WTC11 (cell line): ENCODE measurements around the gene AHRR.

ENCODE experiments used
- JUN ChIP-seq: sonication (generic); formaldehyde crosslinking; IDR thresholded peaks from 2 replicates; pipeline ENCODE4 v1.8.0; 2023; ENCODE audit warnings: mild to moderate bottlenecking, missing genetic modification reagents
- TF ChIP-seq, protein P1 (sequence below): sonication (generic); formaldehyde crosslinking; conservative IDR thresholded peaks from 2 replicates; pipeline ENCODE4 v1.8.1; 2023; ENCODE audit warnings: mild to moderate bottlenecking, low read depth, missing genetic modification reagents, moderate library complexity
- TF ChIP-seq, protein P2 (sequence below): fragments of 200-600 bp; IDR thresholded peaks from 2 replicates; pipeline ENCODE4 v1.8.0; 2022; ENCODE audit warnings: antibody characterized with exemption
- TF ChIP-seq, protein P3 (sequence below): sonication (generic); formaldehyde crosslinking; IDR thresholded peaks from 2 replicates; pipeline ENCODE4 v1.8.1; 2023; ENCODE audit warnings: mild to moderate bottlenecking, missing genetic modification reagents, moderate library complexity

DNA sequence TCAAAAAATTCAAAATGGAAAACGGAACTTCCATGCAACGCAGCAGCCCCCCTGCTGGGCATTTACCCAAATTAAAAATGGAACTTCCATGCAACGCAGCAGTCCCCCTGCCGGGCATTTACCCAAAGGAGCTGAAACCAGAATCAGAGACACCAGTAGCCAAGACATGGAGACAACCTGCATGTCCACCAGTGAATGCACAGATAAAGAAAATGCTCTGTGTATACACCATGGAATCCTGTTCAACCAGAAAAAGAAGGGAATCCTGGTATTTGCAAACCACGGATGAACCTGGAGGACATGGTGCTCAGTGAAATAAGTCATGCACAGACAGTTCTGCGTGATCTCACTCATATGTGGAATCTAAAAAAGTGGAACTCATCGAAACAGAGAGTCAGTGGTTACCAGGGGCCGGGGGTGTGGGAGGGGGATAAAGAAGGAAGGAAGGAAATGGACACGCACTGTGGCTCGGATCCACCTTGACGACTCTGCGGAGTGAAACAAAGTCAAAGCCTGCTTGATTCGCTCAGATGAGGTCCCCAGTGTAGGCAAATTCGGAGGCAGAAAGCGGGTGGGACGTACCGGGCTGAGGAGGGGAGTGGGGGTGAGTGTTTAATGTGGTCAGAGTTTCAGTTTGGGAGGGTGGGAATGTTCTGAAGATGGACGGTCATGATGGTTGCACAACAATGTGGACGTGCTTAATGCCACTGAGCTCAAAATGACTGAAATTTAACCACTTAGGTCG is 81.3 kb downstream of the AHRR start:
- TF ChIP-seq, protein P1, sequence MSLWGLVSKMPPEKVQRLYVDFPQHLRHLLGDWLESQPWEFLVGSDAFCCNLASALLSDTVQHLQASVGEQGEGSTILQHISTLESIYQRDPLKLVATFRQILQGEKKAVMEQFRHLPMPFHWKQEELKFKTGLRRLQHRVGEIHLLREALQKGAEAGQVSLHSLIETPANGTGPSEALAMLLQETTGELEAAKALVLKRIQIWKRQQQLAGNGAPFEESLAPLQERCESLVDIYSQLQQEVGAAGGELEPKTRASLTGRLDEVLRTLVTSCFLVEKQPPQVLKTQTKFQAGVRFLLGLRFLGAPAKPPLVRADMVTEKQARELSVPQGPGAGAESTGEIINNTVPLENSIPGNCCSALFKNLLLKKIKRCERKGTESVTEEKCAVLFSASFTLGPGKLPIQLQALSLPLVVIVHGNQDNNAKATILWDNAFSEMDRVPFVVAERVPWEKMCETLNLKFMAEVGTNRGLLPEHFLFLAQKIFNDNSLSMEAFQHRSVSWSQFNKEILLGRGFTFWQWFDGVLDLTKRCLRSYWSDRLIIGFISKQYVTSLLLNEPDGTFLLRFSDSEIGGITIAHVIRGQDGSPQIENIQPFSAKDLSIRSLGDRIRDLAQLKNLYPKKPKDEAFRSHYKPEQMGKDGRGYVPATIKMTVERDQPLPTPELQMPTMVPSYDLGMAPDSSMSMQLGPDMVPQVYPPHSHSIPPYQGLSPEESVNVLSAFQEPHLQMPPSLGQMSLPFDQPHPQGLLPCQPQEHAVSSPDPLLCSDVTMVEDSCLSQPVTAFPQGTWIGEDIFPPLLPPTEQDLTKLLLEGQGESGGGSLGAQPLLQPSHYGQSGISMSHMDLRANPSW (CRISPR knock-in tag): no peak
- TF ChIP-seq, protein P2, sequence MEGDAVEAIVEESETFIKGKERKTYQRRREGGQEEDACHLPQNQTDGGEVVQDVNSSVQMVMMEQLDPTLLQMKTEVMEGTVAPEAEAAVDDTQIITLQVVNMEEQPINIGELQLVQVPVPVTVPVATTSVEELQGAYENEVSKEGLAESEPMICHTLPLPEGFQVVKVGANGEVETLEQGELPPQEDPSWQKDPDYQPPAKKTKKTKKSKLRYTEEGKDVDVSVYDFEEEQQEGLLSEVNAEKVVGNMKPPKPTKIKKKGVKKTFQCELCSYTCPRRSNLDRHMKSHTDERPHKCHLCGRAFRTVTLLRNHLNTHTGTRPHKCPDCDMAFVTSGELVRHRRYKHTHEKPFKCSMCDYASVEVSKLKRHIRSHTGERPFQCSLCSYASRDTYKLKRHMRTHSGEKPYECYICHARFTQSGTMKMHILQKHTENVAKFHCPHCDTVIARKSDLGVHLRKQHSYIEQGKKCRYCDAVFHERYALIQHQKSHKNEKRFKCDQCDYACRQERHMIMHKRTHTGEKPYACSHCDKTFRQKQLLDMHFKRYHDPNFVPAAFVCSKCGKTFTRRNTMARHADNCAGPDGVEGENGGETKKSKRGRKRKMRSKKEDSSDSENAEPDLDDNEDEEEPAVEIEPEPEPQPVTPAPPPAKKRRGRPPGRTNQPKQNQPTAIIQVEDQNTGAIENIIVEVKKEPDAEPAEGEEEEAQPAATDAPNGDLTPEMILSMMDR: no peak
- TF ChIP-seq, protein P3, sequence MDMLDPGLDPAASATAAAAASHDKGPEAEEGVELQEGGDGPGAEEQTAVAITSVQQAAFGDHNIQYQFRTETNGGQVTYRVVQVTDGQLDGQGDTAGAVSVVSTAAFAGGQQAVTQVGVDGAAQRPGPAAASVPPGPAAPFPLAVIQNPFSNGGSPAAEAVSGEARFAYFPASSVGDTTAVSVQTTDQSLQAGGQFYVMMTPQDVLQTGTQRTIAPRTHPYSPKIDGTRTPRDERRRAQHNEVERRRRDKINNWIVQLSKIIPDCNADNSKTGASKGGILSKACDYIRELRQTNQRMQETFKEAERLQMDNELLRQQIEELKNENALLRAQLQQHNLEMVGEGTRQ: no peak
- no peak for TF ChIP-seq JUN (CRISPR knock-in tag)
